Measurements from ENCODE around the gene FRAT2. TPM values are rescaled to one million over a fixed set of nuclear protein-coding genes. Genes with fewer than 3 reads are reported as not detected.

Gene FRAT2
- total and polyA plus RNA-seq, 2 of the 13 experiments (the other 11 are each of a cell fraction or from before 2014, with no cell fraction given), result 7.2 to 14.1 TPM

DNA sequence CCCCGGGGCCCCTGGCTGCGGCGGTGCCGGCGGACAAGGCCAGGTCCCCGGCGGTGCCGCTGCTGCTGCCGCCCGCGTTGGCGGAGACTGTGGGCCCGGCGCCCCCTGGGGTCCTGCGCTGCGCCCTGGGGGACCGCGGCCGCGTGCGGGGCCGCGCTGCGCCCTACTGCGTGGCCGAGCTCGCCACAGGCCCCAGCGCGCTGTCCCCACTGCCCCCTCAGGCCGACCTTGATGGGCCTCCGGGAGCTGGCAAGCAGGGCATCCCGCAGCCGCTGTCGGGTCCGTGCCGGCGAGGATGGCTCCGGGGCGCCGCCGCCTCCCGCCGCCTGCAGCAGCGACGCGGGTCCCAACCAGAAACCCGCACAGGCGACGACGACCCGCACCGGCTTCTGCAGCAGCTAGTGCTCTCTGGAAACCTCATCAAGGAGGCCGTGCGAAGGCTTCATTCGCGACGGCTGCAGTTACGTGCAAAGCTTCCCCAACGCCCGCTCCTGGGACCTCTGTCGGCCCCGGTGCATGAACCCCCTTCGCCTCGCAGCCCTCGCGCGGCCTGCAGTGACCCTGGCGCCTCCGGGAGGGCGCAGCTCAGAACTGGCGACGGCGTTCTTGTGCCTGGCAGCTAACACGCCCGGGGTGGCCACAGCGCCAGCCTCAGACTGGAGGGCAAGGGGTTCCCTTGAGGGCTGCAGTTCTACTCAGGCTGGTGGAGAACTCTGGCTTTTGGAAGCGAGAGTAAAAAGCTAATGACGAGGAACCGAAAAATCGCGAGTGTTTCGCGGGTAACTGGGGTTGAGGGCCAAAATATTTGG, 14.7 kb downstream of the FRAT2 start (continued):
- TF ChIP-seq ZNF446 (CRISPR knock-in tag; IDR thresholded peaks at IDR 0.05), result peak; percentile 89
- no peak for TF ChIP-seq ARNT (IDR thresholded peaks at IDR 0.05)
- peak; percentile 68 for TF ChIP-seq ZFY (CRISPR knock-in tag; IDR thresholded peaks at IDR 0.05)
- no peak for TF ChIP-seq ZBTB42 (CRISPR knock-in tag; IDR thresholded peaks at IDR 0.05)
- no peak for TF ChIP-seq NR2F2 (IDR thresholded peaks at IDR 0.05; ENCODE audit: borderline replicate concordance, low read depth)
- no peak for TF ChIP-seq SMAD1 (CRISPR knock-in tag; IDR thresholded peaks at IDR 0.05; ENCODE audit: borderline replicate concordance, low read depth)
- no peak for TF ChIP-seq FOXP1 (IDR thresholded peaks at IDR 0.05)
- TF ChIP-seq FOXP1 (CRISPR knock-in tag; IDR thresholded peaks at IDR 0.05), result 0 out of 2 replicates have a peak, but pooled peaks have one; percentile 19
- peak; percentile 56; the same call in 1 of the 2 replicates for TF ChIP-seq KAT8 (CRISPR knock-in tag; IDR thresholded peaks at IDR 0.05)
- TF ChIP-seq, protein P1, sequence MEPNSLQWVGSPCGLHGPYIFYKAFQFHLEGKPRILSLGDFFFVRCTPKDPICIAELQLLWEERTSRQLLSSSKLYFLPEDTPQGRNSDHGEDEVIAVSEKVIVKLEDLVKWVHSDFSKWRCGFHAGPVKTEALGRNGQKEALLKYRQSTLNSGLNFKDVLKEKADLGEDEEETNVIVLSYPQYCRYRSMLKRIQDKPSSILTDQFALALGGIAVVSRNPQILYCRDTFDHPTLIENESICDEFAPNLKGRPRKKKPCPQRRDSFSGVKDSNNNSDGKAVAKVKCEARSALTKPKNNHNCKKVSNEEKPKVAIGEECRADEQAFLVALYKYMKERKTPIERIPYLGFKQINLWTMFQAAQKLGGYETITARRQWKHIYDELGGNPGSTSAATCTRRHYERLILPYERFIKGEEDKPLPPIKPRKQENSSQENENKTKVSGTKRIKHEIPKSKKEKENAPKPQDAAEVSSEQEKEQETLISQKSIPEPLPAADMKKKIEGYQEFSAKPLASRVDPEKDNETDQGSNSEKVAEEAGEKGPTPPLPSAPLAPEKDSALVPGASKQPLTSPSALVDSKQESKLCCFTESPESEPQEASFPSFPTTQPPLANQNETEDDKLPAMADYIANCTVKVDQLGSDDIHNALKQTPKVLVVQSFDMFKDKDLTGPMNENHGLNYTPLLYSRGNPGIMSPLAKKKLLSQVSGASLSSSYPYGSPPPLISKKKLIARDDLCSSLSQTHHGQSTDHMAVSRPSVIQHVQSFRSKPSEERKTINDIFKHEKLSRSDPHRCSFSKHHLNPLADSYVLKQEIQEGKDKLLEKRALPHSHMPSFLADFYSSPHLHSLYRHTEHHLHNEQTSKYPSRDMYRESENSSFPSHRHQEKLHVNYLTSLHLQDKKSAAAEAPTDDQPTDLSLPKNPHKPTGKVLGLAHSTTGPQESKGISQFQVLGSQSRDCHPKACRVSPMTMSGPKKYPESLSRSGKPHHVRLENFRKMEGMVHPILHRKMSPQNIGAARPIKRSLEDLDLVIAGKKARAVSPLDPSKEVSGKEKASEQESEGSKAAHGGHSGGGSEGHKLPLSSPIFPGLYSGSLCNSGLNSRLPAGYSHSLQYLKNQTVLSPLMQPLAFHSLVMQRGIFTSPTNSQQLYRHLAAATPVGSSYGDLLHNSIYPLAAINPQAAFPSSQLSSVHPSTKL (CRISPR knock-in tag; IDR thresholded peaks at IDR 0.05), result 0 out of 2 replicates have a peak, but pooled peaks have one; percentile 35
- TF ChIP-seq ZNF333 (CRISPR knock-in tag; IDR thresholded peaks at IDR 0.05; ENCODE audit: borderline replicate concordance), result no peak
- TF ChIP-seq KDM2A (CRISPR knock-in tag; IDR thresholded peaks at IDR 0.05; ENCODE audit: borderline replicate concordance, low read depth), result peak; percentile 77; the same call in 1 of the 2 replicates
- peak; percentile 82 for TF ChIP-seq RXRA (CRISPR knock-in tag; IDR thresholded peaks at IDR 0.05)
- 0 out of 2 replicates have a peak, but pooled peaks have one; percentile 23 for TF ChIP-seq PAXIP1 (CRISPR knock-in tag; conservative IDR thresholded peaks at IDR 0.05)
- no peak for TF ChIP-seq SOX5 (CRISPR knock-in tag; IDR thresholded peaks at IDR 0.05; ENCODE audit: borderline replicate concordance)
- peak; percentile 61; the same call in 1 of the 2 replicates for TF ChIP-seq THAP9 (CRISPR knock-in tag; IDR thresholded peaks at IDR 0.05; ENCODE audit: borderline replicate concordance)
- no peak for TF ChIP-seq ZNF567 (CRISPR knock-in tag; IDR thresholded peaks at IDR 0.05; ENCODE audit: borderline replicate concordance)
- no peak for TF ChIP-seq ZNF773 (CRISPR knock-in tag; IDR thresholded peaks at IDR 0.05; ENCODE audit: borderline replicate concordance)
- TF ChIP-seq POLR2AphosphoS5 (IDR thresholded peaks at IDR 0.05; ENCODE audit: low read depth, low read length), result no peak
- no peak for TF ChIP-seq ZNF431 (CRISPR knock-in tag; IDR thresholded peaks at IDR 0.05; ENCODE audit: borderline replicate concordance, low read depth)
